ENCODE results near the gene OR6B3.

DNA sequence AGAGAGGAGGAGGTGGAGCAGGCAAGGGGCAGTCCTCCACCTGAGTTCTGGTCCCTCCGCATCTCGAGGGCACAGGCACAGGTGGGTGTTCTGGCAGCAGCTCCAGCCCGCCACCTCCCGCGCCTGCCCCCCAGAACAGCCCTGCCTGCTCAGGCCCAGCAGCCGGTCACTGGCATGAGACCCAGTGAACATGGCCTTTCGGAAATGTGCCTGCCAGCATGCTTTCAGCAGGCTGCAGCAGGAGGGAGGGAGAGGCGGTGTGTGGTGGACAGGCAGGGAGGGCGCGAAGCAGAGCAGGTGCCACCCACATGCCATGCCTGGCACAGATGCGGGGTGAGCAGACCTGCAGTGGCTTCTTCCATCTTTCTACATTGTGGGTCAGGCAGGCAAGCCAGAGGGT, 3.4 kb upstream of the OR6B3 start:
- TF ChIP-seq, protein P1, sequence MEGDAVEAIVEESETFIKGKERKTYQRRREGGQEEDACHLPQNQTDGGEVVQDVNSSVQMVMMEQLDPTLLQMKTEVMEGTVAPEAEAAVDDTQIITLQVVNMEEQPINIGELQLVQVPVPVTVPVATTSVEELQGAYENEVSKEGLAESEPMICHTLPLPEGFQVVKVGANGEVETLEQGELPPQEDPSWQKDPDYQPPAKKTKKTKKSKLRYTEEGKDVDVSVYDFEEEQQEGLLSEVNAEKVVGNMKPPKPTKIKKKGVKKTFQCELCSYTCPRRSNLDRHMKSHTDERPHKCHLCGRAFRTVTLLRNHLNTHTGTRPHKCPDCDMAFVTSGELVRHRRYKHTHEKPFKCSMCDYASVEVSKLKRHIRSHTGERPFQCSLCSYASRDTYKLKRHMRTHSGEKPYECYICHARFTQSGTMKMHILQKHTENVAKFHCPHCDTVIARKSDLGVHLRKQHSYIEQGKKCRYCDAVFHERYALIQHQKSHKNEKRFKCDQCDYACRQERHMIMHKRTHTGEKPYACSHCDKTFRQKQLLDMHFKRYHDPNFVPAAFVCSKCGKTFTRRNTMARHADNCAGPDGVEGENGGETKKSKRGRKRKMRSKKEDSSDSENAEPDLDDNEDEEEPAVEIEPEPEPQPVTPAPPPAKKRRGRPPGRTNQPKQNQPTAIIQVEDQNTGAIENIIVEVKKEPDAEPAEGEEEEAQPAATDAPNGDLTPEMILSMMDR (IDR thresholded peaks at IDR 0.05), result no peak
- TF ChIP-seq SIN3A (IDR thresholded peaks at IDR 0.05; ENCODE audit: borderline replicate concordance, insufficient read depth, low read depth, low read length) (no peak), TCF7L2 (IDR thresholded peaks at IDR 0.05; ENCODE audit: low read depth, low read length) (no peak), POLR2AphosphoS5 (IDR thresholded peaks at IDR 0.05; ENCODE audit: low read depth, low read length) (no peak)
- TF ChIP-seq, protein P2, sequence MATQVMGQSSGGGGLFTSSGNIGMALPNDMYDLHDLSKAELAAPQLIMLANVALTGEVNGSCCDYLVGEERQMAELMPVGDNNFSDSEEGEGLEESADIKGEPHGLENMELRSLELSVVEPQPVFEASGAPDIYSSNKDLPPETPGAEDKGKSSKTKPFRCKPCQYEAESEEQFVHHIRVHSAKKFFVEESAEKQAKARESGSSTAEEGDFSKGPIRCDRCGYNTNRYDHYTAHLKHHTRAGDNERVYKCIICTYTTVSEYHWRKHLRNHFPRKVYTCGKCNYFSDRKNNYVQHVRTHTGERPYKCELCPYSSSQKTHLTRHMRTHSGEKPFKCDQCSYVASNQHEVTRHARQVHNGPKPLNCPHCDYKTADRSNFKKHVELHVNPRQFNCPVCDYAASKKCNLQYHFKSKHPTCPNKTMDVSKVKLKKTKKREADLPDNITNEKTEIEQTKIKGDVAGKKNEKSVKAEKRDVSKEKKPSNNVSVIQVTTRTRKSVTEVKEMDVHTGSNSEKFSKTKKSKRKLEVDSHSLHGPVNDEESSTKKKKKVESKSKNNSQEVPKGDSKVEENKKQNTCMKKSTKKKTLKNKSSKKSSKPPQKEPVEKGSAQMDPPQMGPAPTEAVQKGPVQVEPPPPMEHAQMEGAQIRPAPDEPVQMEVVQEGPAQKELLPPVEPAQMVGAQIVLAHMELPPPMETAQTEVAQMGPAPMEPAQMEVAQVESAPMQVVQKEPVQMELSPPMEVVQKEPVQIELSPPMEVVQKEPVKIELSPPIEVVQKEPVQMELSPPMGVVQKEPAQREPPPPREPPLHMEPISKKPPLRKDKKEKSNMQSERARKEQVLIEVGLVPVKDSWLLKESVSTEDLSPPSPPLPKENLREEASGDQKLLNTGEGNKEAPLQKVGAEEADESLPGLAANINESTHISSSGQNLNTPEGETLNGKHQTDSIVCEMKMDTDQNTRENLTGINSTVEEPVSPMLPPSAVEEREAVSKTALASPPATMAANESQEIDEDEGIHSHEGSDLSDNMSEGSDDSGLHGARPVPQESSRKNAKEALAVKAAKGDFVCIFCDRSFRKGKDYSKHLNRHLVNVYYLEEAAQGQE (IDR thresholded peaks at IDR 0.05; ENCODE audit: insufficient read depth in 1 of 2, low read depth in 2 of 2, low read length in 1 of 2), result no peak

All from Panc1 (cell line).